Measurements from ENCODE around the gene GPR101.

The GPR101 gene

DNA sequence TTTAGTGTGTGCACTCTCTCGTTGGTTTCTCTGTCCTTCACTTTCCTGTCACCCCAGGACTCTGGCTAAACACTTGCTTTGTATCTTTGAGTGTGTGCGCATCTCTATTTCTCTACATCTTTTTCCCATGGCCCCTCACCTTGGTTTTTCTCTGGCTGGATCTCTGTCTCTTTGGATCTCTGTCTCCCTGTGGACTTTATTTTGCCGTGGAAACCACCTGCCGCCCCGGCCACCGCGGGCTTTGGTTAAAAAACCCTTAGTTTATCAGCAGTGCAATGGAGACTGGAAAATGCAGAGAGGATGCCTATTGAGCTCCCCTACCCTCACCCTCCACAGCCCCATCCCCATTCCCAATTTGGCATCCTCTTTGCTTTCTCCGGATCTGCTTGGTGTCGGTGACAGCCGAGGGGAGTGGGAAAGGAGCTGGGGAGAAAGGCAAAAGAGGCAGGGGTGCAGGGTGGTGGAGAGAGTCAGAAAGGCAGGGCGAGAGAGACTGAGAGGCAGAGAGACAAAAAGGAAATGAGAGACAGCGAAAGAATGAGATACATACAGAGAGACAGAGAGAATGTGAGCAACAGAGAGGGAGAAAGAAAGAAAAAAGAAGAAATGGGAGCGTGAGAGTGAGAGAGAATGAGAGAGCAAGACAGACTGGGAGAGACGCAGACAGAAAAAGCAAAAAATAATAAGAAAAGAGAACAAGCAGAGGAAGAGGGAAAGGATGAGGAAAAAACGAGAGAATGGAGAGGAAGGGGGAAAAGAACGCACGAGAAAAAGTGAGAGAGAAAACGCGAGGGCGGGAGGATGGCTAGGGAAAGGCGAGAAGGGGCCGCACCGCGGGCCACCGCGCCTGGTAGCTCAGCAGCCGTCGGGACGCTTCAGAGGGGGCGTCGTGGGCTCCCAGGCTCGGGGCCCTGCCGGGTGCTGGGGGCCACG, 688 bp downstream of the GPR101 start (continued):
- no peak for TF ChIP-seq TCF4 (CRISPR knock-in tag; IDR thresholded peaks at IDR 0.05; ENCODE audit: borderline replicate concordance)

GRCh38 chrX:137032341-137032694, 1.5 kb downstream of the GPR101 start:
- no peak; the same call in 1 of the 3 replicates for ATAC-seq
- TF ChIP-seq RARB (CRISPR knock-in tag; IDR thresholded peaks at IDR 0.05) (no peak), CSDC2 (CRISPR knock-in tag; IDR thresholded peaks at IDR 0.05) (no peak), TSHZ2 (CRISPR knock-in tag; IDR thresholded peaks at IDR 0.05) (no peak), TOX (CRISPR knock-in tag; IDR thresholded peaks at IDR 0.05; ENCODE audit: borderline replicate concordance) (no peak), ESRRG (CRISPR knock-in tag; IDR thresholded peaks at IDR 0.05) (no peak), BACH2 (CRISPR knock-in tag; IDR thresholded peaks at IDR 0.05; ENCODE audit: borderline replicate concordance) (no peak), ZNF70 (CRISPR knock-in tag; IDR thresholded peaks at IDR 0.05) (no peak), ARNTL (CRISPR knock-in tag; IDR thresholded peaks at IDR 0.05; ENCODE audit: borderline replicate concordance, low read depth) (no peak), PATZ1 (CRISPR knock-in tag; IDR thresholded peaks at IDR 0.05; ENCODE audit: borderline replicate concordance) (no peak), ISL1 (CRISPR knock-in tag; IDR thresholded peaks at IDR 0.05) (no peak), PPARA (CRISPR knock-in tag; IDR thresholded peaks at IDR 0.05; ENCODE audit: borderline replicate concordance) (no peak), OSR1 (CRISPR knock-in tag; IDR thresholded peaks at IDR 0.05) (no peak)

DNA sequence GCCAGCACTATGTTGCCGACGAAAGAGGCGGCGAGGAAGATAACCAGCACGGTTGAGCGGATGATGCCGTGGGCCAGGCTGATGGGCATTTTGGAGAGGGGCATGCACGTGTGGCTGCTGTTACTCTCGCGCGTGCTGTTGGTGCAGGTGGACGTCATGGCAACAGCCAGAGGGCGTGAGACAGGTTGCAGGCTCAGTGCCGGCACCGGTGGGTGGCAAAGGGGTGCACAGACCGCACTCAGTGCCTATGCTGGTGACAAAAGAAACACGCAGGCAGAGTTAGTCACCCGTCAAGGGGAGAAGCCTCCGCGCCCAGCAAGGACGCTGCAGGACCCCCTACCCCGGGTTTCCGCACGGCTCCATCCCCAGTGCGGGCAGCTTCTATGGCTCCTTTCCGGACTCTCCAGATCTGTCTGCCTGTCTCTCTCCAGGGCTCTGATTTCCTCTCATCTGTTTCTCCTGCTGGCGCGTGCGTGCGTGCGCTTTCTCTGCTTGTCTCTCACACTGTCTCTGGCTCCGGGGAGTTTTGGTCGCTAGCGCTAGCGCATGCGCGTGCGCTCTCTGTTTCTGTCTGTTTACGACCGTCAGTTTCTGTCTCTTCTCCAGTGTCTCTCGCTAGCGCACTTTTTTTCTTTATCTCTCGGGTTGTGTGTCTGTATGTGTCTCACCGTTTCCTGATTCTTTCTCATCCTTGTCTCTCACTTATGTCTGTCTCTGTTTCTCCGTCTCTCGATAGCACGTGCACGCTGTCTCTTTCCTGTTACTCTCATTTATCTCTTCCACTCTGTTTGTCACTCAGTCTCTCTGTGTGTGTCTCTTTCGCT, 2.1 kb downstream of the GPR101 start:
- TF ChIP-seq ZNF70 (CRISPR knock-in tag; IDR thresholded peaks at IDR 0.05) (no peak), TCF4 (CRISPR knock-in tag; IDR thresholded peaks at IDR 0.05; ENCODE audit: borderline replicate concordance) (no peak), GLIS3 (CRISPR knock-in tag; IDR thresholded peaks at IDR 0.05) (no peak), ISL1 (CRISPR knock-in tag; IDR thresholded peaks at IDR 0.05) (no peak), CSRNP3 (CRISPR knock-in tag; IDR thresholded peaks at IDR 0.05) (no peak), TSHZ2 (CRISPR knock-in tag; IDR thresholded peaks at IDR 0.05) (no peak), OSR1 (CRISPR knock-in tag; IDR thresholded peaks at IDR 0.05) (no peak)
- peak; percentile 85 for ATAC-seq

- no peak for ATAC-seq
- no peak for TF ChIP-seq ZNF70 (CRISPR knock-in tag; IDR thresholded peaks at IDR 0.05)
These were observed 2.8 kb downstream of the GPR101 start for GRCh38 chrX:137031039-137031438.
